Measurements from ENCODE around the gene UNCX.

UNCX gene

GRCh38 chr7:1283941-1284742, 51.5 kb downstream of the UNCX start:
- no peak overlapping the region for H3K4me2 ChIP-seq (ENCODE audit: low read depth, low read length, poor library complexity, severe bottlenecking)
- H4K20me1 ChIP-seq (ENCODE audit: low read depth, low read length) = no peaks in the 10 kb centered on the region
- no peaks in the 10 kb centered on the region for H3F3A ChIP-seq (ENCODE audit: insufficient read depth)
- no peak overlapping the region for H3K9ac ChIP-seq (ENCODE audit: low read length)
- no peak overlapping the region for H3K27ac ChIP-seq (ENCODE audit: low read depth, low read length)
- H3K36me3 ChIP-seq (ENCODE audit: low read length) = no peaks in the 10 kb centered on the region
- H3K9me3 ChIP-seq (ENCODE audit: insufficient read depth, low read length) = no peaks in the 10 kb centered on the region
- TF ChIP-seq EZH2phosphoT487 (conservative IDR thresholded peaks at IDR 0.05; ENCODE audit: low read length) (no peak), CTCF (IDR thresholded peaks at IDR 0.05; ENCODE audit: insufficient read depth, low read length, poor library complexity, severe bottlenecking) (no peak)
- H3K27me3 ChIP-seq (ENCODE audit: low read length) = no peaks in the 10 kb centered on the region
- no peak overlapping the region for H2AFZ ChIP-seq (ENCODE audit: low read depth, low read length, severe bottlenecking)
- no peak overlapping the region for H3K4me3 ChIP-seq (ENCODE audit: insufficient read depth, low read length, poor library complexity, severe bottlenecking)
- H3K79me2 ChIP-seq (ENCODE audit: insufficient read depth, low read length) = no peaks in the 10 kb centered on the region
- no peaks in the 10 kb centered on the region for H3K9me2 ChIP-seq (replicated peaks; ENCODE audit: insufficient read depth, low read length)

GRCh38 chr7:1284743-1285458, 52.2 kb downstream of the UNCX start:
- Histone ChIP-seq H3K36me3 (ENCODE audit: low read length) (no peaks in the 10 kb centered on the region), H3F3A (ENCODE audit: insufficient read depth) (no peaks in the 10 kb centered on the region), H4K20me1 (ENCODE audit: low read depth, low read length) (no peaks in the 10 kb centered on the region), H3K9me3 (ENCODE audit: insufficient read depth, low read length) (no peaks in the 10 kb centered on the region), H3K79me2 (ENCODE audit: insufficient read depth, low read length) (no peaks in the 10 kb centered on the region), H2AFZ (ENCODE audit: low read depth, low read length, severe bottlenecking) (no peak overlapping the region), H3K4me3 (ENCODE audit: insufficient read depth, low read length, poor library complexity, severe bottlenecking) (no peak overlapping the region), H3K9ac (ENCODE audit: low read length) (no peak overlapping the region), H3K4me2 (ENCODE audit: low read depth, low read length, poor library complexity, severe bottlenecking) (no peak overlapping the region), H3K27ac (ENCODE audit: low read depth, low read length) (no peak overlapping the region), H3K9me2 (replicated peaks; ENCODE audit: insufficient read depth, low read length) (no peaks in the 10 kb centered on the region), H3K27me3 (ENCODE audit: low read length) (no peaks in the 10 kb centered on the region)
- TF ChIP-seq EZH2phosphoT487 (conservative IDR thresholded peaks at IDR 0.05; ENCODE audit: low read length) (no peak), CTCF (IDR thresholded peaks at IDR 0.05; ENCODE audit: insufficient read depth, low read length, poor library complexity, severe bottlenecking) (no peak)

GRCh38 chr7:1285556-1286301, 53.1 kb downstream of the UNCX start:
- no peak overlapping the region for H3K4me3 ChIP-seq (ENCODE audit: insufficient read depth, low read length, poor library complexity, severe bottlenecking)
- no peak overlapping the region for H3K4me2 ChIP-seq (ENCODE audit: low read depth, low read length, poor library complexity, severe bottlenecking)
- no peak overlapping the region for H3K27ac ChIP-seq (ENCODE audit: low read depth, low read length)
- no peaks in the 10 kb centered on the region for H3K27me3 ChIP-seq (ENCODE audit: low read length)
- TF ChIP-seq EZH2phosphoT487 (conservative IDR thresholded peaks at IDR 0.05; ENCODE audit: low read length) (no peak), CTCF (IDR thresholded peaks at IDR 0.05; ENCODE audit: insufficient read depth, low read length, poor library complexity, severe bottlenecking) (no peak)
- no peak overlapping the region for H2AFZ ChIP-seq (ENCODE audit: low read depth, low read length, severe bottlenecking)
- no peaks in the 10 kb centered on the region for H3K9me3 ChIP-seq (ENCODE audit: insufficient read depth, low read length)
- no peak overlapping the region for H3K9ac ChIP-seq (ENCODE audit: low read length)
- no peaks in the 10 kb centered on the region for H4K20me1 ChIP-seq (ENCODE audit: low read depth, low read length)
- no peaks in the 10 kb centered on the region for H3K9me2 ChIP-seq (replicated peaks; ENCODE audit: insufficient read depth, low read length)
- no peaks in the 10 kb centered on the region for H3K36me3 ChIP-seq (ENCODE audit: low read length)
- no peaks in the 10 kb centered on the region for H3K79me2 ChIP-seq (ENCODE audit: insufficient read depth, low read length)
- no peaks in the 10 kb centered on the region for H3F3A ChIP-seq (ENCODE audit: insufficient read depth)
